ENCODE results near the gene SLC35B2.
A peak's percentile ranks its signal among the peaks of the same experiment; 100 is the strongest.

SLC35B2 gene

DNA sequence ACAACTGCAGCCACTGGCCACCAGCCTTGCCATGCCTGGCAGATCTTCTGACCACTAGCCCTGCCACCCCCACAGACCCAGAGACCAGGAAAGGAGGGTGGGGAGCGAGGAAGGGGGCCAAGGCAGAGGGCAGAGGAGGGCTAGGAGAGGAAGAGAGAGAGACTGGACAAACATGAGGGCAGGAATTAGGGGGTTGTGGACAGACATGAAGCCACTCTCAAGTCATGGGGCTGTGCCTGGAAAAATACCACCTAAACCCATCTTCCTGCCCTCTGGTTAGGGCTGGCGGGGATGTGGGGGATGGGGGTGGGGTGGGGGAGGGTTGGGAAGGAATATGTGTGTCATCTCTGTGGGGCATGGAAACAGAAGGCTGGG, 35.4 kb downstream of the SLC35B2 start:
- H3K27ac ChIP-seq: peak overlapping the region; percentile 20; the same call in 1 of the 2 replicates
- TF ChIP-seq CTCF (conservative IDR thresholded peaks at IDR 0.05) (no peak), ZFX (IDR thresholded peaks at IDR 0.05) (no peak)

GRCh38 chr6:44221291-44221960, 35.9 kb downstream of the SLC35B2 start:
- TF ChIP-seq ZFX (IDR thresholded peaks at IDR 0.05): no peak
- no peak; the same call in 1 of the 2 replicates for TF ChIP-seq CTCF (conservative IDR thresholded peaks at IDR 0.05)
- peak overlapping the region; percentile 20 for H3K27ac ChIP-seq

GRCh38 chr6:44220913-44221290, 36.4 kb downstream of the SLC35B2 start:
- peak overlapping the region; percentile 20 for H3K27ac ChIP-seq
- TF ChIP-seq ZFX (IDR thresholded peaks at IDR 0.05): no peak
- TF ChIP-seq CTCF (conservative IDR thresholded peaks at IDR 0.05): no peak

DNA sequence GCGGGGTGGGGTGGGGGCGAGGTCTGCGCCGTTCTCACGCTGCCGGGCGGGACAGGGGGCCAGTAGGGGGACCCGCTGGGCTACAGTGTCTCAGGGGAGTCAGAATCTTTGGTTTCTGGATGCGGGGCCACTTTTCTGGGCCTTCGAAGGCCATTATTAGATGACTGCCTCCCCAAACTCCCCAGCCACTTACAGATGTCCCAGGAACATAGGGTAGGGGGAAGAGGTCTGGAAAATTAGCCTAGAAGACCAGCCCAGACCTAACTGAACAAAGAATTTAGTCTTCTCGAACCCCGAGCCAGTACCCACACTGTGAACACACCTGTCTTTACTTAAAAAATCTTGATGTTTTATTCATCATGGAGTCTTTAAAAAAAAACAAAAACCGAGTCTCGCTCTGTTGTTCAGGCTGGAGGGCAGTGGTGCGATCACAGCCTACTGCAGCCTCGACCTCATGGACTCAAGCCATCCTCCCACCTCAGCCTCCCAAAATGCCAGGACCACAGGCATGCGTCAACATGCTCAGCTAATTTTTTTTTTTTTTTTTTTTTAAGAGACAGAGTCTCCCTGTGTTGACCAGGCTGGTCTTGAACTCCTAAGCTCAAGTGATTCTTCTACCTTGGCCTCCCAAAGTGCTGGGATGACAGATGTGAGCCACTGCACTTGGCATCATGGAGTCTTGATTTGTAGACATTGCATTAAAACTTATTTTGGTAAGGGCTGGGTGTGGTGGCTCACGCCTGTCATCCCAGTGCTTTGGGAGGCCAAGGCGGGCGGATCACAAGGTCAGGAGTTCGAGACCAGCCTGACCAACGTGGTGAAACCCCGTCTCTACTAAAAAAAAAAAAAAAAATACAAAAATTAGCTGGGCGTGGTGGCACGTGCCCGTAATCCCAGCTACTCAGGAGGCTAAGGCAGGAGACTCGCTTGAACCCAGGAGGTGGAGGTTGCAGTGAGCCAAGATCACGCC, 37.2 kb downstream of the SLC35B2 start:
- no peak overlapping the region; the same call in 1 of the 2 replicates for H3K27ac ChIP-seq
- TF ChIP-seq CTCF (conservative IDR thresholded peaks at IDR 0.05): no peak
- no peak for TF ChIP-seq ZFX (IDR thresholded peaks at IDR 0.05)

DNA sequence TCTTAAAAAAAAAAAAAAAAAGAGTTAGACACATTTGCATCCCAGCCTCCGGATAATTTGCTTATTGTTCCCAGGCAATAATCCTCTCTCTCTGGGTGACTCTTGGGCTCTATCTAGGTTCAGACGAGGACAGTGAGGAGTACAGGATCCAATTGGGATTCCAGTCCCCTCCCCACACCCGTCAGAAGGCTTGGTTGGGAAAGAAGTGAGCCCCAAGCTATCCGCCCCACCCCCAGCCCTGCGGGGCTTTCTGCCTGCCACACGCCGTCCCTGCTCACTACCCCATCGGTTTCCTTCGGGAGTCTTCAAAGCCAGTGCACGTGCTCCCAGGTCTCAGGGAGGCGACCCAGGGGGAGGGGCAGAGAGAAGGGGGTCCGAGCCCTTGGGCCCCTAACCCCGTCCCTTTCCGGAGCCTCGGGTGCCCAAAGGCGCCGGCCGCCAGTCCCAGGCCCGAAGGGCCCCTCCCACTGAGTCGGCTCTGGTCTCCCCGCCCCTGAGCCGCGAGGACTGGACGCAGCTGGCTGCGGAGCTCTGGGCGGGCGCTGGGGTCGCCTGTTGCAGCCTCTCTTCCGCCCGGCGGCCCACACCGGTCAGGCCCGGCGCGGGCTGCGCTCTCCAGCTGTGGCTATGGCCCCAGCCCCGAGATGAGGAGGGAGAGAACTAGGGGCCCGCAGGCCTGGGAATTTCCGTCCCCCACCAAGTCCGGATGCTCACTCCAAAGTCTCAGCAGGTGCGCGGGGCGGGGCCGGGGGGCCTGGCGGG, 38.1 kb downstream of the SLC35B2 start:
- TF ChIP-seq ZFX (IDR thresholded peaks at IDR 0.05): no peak
- no peak for TF ChIP-seq CTCF (conservative IDR thresholded peaks at IDR 0.05)
- H3K27ac ChIP-seq: peak overlapping the region; percentile 92

- 0 out of 2 replicates have a peak, but pooled peaks have one; percentile 19 for TF ChIP-seq ZFX (IDR thresholded peaks at IDR 0.05)
- no peak for TF ChIP-seq CTCF (conservative IDR thresholded peaks at IDR 0.05)
- H3K27ac ChIP-seq: peak overlapping the region; percentile 92
Measured at GRCh38 chr6:44217332-44218143, 39.8 kb downstream of the SLC35B2 start.
